GM23248 (cell line): Measurements from ENCODE around the gene NMT1.

Source experiments
- EZH2 ChIP-seq: fragments of 200-600 bp; sonication (generic); IDR thresholded peaks from 2 replicates; pipeline ENCODE4 v1.6.1; 2018; ENCODE audit warnings: antibody characterized with exemption, mild to moderate bottlenecking; ENCODE audit not compliant: insufficient read depth, poor library complexity, severe bottlenecking
- EZH2phosphoT487 ChIP-seq: fragments of 200-600 bp; sonication (generic); IDR thresholded peaks from 2 replicates; pipeline ENCODE4 v1.6.1; 2018; ENCODE audit warnings: antibody characterized with exemption, moderate library complexity, mild to moderate bottlenecking, low read depth; ENCODE audit not compliant: insufficient read depth

GRCh38 chr17:45091778-45092425 is 30.8 kb downstream of the NMT1 start:
- TF ChIP-seq EZH2phosphoT487 (no peak), EZH2 (no peak)
